HG02642 (cell line): ENCODE data around the gene ZFP57.

ENCODE experiments used
- ATAC-seq: cut with Tn5 transposase; IDR thresholded peaks from one replicate; pipeline ENCODE4 v1.9.1; 2021; ENCODE audit warnings: mild to moderate bottlenecking; ENCODE audit not compliant: unreplicated experiment, poor library complexity

The ZFP57 gene

DNA sequence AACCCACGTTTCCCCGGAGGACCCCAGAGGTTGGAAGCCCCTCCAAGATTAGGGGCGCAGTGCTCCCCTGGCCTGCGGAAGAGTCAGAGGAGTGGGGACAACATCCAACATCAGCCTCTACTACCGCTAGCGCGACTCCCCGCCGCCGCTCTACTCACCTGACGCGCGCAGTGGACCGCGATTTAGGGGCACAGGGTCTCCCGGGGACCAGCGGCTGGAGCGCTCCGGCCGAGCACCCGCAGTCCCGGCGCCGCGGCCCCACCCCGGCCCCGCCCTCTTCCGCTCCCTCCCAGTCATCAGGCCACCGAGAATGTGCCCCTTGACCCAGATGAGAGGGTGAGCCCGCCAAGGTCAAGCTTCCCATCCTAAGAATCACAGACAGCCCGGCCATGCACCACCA, at the start of gene ZFP57:
ZFP57 (minus strand) TSS at position 249 of the 400 bp plus-strand sequence. CDS start 4,149 bp downstream, outside the sequence.
- ATAC-seq, result no peak

DNA sequence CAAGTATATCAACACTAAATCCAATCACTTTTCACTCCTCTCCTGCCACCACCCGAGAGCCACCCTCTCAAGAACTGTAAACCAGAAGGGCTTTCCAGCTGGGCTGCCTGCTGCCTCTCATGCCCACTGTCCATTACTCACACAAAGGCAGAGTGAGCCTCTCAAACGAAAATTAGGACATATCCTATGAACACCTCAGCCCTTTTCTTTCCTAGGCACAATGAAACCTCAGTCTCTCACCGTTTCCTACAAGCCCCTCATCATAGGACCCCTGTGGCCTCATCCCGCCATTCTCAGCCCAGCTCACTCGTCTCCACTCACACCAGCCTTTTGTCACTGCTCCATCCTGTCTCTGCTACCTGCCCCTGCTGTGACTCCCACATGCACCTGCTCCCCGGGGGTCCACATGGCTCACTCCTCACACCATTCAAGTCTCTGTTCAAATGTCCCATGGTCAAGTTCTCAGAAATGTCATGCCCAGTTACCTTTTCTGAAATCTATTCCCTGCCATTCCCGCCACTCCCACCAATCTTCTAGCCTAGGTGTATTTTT, 49.7 kb upstream of the ZFP57 start:
- ATAC-seq, result no peak

DNA sequence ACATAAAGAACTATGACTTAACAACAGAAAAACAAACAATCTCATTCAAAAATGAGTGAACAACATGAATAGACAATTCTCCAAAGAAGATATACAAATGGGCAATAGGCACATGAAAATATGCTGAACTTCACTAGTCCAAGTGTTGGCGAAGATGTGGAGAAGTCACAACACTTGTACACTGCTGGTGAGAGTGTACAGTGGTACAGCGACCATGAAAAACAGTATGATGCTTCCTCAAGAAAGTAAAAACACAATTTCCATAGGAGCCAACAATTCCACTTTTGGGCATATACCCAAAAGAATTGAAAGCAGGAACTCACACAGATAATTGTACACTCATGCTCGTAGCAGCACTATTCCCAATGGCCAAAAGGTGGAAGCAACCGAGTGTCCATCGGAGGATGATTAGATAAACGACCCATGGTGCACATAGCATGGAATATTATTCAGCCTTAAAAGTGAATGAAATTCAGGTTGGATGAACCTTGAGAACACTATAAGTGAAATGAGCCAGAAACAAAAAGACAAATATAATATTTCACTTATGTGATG, 48.9 kb upstream of the ZFP57 start:
- no peak for ATAC-seq

DNA sequence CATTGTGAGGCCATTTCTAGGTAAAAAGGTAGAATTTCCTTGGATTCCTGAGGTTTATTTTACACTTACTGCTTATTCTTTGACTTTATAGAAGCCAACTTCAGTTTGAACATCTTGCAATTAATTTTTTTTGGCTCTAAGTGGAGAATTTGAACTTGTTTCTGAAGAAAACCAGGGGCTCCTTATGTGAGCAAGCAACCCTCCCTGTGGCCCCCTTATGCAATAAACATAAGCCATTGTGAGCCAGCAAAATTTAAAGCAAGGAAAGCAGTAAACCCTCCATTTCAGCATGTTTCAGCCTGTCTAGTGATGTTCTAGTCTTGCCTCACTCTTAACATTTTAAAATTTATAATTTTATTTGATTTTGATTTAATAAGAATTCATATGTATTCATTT, 47.9 kb upstream of the ZFP57 start:
- ATAC-seq, result no peak

DNA sequence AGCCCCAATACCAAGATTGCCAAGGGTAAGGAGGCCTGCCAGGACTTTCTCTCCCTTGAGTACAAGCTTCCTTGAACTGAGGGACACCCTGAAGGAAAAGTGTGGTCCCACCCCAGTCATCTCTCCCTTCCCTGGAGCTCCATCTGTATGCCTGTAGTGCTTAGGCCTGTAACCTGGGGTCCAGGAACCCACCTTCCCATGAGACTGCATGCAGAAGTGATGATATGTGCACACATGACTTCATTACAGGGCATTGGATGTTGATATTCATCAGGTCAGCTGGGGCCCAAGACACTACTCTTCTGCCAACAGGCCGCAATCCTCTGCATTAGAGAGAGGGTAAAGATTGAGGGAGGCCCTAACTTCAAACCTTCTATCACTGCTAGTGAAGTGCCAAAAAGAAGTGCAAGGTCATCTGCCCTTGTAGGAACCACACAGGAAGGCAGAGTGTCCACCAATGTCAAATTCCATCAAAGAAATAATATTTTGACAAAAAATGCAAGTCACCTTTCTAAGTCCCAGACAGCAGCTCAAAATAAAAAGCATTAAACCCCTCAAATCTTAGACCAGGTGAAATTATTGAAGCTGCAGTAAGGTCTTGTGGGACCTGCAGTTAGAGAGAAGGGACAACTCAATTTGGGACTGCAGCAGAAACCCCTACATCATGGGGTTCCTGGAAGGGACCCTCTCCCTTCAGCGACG, 47.4 kb upstream of the ZFP57 start:
- ATAC-seq, result no peak

DNA sequence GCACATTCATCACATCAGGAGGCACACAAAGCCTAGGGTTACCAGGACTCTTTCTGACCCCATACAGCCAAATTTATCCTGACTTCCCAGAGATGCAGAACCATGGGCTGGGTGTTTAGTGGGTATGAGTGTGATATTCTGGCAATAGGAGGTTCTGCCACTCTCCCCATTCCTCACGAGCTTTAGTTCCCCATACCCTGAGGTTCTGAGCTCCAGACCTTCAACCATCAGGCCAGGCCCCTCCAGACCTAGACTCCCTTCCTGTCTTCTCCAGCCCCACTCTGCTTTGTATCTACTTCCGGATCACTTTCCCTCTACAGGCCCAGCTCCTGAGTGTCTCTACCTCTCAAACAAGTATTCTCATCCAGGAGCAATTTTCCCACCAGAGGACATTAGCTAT, 46.7 kb upstream of the ZFP57 start:
- no peak for ATAC-seq

DNA sequence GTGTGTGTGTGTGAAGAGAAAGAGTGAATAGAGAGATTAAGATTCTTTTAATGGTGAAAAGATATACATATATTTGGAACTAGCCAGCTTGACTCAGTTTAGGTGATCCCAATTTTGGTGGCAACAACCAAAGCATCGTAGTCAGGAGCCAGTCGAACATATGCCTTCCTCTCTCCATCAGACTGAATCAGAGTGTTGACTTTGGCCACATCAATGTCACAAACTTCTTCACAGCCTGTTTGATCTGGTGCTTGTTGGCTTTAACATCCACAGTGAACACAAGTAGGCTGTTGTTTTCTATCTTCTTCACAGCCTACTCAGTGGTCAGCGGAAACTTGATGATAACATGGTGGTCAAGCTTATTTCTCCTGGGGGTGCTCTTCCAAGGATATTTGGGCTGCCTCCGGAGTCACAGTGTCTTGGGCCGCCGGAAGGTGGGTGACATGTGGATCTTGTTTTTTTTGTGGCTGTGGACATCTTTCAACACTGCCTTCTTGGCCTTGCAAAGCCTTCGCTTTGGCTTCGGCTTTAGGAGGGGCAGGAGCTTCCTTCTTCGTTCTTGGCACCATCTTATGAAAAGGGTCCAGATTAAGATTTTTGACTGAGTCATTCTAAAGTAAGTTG, 45.7 kb upstream of the ZFP57 start:
- no peak for ATAC-seq

DNA sequence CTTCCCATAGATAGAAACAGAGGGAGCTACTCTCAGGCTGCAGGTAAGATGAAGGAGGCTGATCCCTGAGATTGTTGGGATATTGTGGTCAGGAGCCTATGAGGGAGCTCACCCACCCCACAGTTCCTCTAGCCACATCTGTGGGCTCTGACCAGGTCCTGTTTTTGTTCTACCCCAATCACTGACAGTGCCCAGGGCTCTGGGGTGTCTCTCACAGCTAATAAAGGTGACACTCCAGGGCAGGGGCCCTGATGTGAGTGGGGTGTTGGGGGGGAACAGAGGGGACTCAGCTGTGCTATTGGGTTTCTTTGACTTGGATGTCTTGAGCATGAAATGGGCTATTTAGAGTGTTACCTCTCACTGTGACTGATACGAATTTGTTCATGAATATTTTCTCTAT, 45.0 kb upstream of the ZFP57 start:
- no peak for ATAC-seq

DNA sequence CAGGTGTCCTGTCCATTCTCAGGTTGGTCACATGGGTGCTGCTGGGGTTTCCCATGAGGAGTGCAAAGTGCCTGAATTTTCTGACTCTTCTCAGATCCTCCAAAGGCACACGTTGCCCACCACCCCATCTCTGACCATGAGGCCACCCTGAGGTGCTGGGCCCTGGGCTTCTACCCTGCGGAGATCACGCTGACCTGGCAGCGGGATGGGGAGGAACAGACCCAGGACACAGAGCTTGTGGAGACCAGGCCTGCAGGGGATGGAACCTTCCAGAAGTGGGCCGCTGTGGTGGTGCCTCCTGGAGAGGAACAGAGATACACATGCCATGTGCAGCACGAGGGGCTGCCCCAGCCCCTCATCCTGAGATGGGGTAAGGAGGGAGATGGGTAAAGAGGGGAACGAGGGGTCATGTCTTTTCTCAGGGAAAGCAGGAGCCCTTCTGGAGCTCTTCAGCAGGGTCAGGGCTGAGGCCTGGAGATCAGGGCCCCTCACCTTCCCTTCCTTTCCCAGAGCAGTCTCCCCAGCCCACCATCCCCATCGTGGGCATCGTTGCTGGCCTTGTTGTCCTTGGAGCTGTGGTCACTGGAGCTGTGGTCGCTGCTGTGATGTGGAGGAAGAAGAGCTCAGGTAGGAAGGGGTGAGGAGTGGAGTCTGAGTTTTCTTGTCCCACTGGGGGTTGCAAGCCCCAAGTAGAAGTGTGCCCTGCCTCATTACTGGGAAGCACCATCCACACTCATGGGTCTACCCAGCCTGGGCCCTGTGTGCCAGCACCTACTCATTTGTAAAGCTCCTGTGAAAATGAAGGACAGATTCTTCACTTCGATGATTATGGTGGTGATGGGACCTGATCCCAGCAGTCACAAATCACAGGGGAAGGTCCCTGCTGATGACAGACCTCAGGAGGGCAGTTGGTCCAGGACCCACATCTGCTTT, 44.3 kb upstream of the ZFP57 start:
- no peak for ATAC-seq

DNA sequence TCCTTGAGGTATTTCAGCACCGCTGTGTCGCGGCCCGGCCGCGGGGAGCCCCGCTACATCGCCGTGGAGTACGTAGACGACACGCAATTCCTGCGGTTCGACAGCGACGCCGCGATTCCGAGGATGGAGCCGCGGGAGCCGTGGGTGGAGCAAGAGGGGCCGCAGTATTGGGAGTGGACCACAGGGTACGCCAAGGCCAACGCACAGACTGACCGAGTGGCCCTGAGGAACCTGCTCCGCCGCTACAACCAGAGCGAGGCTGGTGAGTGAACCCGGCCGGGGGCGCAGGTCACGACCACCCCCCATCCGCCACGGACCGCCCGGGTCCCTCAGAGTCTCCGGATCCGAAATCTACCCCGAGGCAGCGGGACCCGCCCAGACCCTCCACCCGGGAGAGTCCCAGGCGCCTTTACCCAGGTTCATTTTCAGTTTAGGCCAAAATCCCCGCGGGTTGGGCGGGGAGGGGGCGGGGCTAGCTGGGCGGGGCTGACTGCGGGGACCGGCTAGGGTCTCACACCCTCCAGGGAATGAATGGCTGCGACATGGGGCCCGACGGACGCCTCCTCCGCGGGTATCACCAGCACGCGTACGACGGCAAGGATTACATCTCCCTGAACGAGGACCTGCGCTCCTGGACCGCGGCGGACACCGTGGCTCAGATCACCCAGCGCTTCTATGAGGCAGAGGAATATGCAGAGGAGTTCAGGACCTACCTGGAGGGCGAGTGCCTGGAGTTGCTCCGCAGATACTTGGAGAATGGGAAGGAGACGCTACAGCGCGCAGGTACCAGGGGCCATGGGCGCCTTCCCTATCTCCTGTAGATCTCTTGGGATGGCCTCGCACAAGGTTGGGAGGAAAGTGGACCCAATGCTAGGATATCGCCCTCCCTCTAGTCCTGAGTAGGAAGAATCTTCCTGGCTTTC, 43.0 kb upstream of the ZFP57 start:
- ATAC-seq, result peak; percentile 54

DNA sequence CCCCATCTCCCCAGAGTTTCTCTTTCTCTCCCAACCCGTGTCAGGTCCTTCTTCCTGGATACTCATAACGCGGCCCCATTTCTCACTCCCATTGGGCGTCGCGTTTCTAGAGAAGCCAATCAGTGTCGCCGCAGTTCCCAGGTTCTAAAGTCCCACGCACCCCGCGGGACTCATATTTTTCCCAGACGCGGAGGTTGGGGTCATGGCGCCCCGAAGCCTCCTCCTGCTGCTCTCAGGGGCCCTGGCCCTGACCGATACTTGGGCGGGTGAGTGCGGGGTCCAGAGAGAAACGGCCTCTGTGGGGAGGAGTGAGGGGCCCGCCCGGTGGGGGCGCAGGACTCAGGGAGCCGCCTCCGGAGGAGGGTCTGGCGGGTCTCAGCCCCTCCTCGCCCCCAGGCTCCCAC, 42.3 kb upstream of the ZFP57 start, which contains the start of gene HLA-F:
HLA-F (plus strand) TSS at position 173 of the 404 bp plus-strand sequence; CDS start at position 203, 30 bp downstream.
- peak; percentile 85 for ATAC-seq

DNA sequence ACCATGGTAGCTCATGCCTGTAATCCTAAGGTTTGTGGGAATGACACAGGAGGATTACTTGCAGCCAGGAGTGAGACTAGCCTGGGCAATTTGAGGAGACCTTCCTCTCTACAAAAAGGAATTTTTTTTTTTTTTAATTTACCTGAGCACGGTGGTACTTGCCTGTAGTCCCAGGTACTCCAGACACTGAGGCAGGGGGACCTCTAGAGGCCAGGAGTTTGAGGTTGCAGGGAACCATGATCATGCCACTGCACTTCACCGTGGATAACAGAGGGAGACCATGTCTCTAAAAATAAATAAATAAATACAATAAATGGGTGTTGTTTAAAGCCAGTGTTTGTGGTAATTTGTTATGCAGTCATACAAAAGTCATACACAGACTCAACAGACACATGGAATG, 39.9 kb upstream of the ZFP57 start:
- ATAC-seq, result no peak

DNA sequence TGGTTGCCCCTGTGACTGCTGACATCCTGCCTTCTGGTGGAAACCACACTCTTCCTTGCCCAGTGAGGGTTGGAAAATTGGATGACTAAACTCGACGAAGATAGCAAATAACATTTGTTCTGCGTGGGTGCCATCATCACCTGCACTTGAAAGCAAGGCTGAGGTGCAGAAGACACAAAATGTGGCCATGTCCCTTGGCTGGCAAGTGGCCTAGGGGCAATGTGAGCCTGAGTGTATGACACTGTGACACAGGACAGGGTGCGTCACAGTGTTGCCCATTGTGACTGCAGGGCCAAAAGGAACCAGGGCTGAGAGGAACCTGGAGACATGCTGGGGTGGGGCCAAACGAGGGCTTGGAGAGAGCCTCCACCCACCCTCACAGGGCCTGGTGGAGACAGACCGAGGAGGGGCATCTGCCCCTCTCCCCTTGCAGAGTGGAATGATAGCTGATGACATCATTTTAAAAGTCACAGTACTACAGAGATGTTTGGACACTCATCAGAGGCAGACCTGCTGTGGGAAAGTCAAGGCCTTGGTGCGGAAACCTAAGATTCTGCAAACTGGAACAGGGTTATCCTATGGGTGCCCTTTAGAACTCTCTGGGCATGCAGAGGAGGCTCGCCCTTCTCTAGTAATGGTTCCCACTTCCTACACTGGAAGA, 29.5 kb upstream of the ZFP57 start:
- no peak for ATAC-seq

DNA sequence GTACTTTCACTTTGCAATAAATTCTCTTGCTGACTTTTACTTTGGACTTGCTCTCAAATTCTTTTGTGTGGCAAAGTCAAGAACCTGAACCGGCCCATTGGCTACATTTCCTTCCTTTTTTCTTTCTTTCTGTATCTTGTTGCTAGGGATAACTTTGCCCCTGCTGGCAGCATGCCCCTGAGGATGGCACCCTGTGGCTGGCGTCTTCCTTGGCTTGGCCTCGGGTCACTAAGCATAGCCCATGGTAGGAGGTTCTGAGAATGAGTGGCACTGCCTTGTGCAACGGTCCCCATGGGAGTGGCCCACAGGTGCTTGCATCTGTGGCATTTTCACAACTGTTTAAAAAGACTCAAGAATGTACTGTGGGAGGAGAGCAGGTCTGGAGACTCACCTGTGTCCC, 28.2 kb upstream of the ZFP57 start:
- ATAC-seq, result peak; percentile 42

DNA sequence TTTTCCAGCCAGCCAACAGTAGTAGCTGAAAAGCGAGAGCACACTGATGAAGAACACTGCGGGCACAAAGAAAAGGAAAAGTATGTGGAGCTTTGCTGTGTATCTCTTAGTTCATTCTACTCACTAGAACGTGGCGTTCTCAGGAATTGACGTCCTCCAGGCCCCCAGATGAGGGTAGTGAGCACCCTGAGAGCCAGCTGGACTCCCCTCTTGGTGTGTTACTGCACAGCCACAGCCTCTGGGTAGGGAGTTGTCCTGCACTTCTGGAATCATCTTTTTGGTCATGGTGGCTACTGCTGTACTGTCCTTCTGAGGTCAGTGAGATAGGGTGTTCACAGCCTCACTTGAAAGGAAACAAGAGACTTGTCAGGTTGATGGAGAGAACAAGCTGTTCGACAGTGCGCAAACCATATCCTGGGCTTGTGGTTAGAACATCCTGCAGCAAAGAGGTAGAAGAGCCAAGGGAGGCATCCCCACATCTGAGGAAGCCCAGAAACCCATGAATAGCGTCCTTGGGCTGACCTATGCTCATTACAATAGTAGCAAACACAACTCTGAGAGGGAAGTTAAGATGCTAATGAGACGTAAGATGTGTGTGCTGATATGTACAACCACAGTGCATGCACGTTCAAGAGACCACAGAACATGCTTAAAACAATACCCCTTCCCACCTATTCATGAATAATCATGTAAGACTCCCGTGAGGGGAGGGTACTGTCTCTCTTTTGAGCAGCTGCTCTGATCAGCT, 27.7 kb upstream of the ZFP57 start:
- ATAC-seq, result peak; percentile 44

DNA sequence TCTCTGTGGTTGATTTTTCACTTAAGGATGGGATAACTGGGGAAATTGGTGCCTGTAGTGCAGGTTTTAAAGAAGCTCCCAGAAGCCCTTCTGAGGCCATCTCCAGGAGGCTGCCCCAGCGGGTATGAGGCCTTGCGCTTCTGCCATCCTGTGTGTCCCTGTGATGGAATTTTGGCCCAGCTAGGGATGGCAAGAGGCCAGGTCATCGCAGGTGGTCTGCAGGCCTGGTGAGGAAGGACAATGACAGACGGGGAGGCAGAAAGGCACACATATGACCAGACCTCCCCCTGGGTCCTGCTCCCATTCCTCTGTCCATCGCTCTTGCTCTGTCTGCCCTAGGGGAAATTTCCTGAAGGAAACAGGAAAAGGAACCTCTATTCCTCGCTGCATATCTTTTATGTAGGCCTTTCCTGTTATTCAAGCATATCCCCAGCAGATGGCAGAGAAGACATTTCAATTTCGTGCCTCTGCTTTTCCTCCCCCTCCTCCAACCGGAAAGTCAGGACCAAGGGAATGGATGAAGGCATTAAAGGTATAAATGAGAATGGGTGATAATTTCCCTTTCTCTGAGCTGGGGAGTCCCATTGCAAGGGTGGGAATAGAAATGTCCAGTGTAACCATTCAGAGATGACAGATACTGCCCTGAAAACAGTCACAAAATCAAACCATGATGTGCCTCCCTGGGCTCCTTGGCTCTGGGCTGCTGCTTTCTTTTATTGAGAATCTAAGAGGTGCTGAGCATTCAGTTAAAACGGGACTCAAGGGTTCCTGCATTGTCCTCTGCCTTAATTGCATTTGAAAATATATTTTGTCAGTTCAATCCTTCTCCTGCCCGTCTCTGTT, 24.7 kb upstream of the ZFP57 start:
- no peak for ATAC-seq

DNA sequence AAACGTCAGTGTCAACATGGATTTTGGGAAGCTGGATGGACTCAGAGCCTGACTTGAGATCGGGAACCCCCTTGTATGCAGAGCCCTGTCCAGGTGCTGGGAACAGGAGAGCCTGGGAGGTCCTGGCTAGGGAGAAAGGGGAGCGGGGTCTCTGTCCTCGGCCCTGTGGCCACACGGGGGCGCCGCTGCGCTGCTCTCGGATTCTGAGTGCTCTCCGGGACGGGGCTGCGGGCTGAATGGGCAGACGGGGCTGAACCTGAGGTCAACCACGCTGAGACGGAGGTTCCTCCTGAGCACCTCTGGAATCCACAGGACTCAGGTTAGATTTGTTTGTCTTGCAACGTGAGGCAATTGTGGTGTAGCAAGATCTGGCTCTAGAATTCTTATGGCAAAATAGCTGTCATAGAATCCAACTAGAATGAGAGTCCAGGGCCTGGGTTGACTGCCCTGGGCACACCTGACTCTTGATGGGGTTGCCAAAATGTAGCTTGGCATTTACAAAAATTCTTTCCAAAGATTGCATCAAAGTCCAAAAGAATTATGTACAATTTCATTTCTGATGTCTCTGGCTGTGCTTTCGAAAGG, 21.7 kb upstream of the ZFP57 start:
- no peak for ATAC-seq
